Liver (tissue), 9 donors: Measurements from ENCODE around the gene RGS14. TPM values are rescaled to one million over a fixed set of nuclear protein-coding genes. Genes with fewer than 3 reads are reported as not detected.

Experiments
- DNase-seq: peaks from one replicate; pipeline ENCODE4 v3.0.0-alpha.2; 2017; ENCODE audit warnings: low spot score
- H3K27ac ChIP-seq, 2 donors: one replicate each; pipeline ENCODE4 v1.7.0; 2013; ENCODE audit warnings: inconsistent platforms in 2 of 2, low read length in 2 of 2, control low read depth in 1 of 2, low read depth in 1 of 2, mild to moderate bottlenecking in 1 of 2
- H3K27me3 ChIP-seq, 4 donors: one replicate each; pipeline versions ENCODE4 v1.6.1 to v1.7.0; 2013; ENCODE audit warnings: low read length in 3 of 4, inconsistent platforms in 1 of 4, mild to moderate bottlenecking in 1 of 4, moderate library complexity in 1 of 4; ENCODE audit not compliant: control insufficient read depth in 4 of 4, insufficient read depth in 4 of 4
- H3K36me3 ChIP-seq, 4 donors: one replicate each; pipeline versions ENCODE4 v1.6.1 to v1.7.0; 2013; ENCODE audit warnings: low read length in 3 of 4, mild to moderate bottlenecking in 3 of 4, low read depth in 1 of 4, moderate library complexity in 1 of 4; ENCODE audit not compliant: control insufficient read depth in 4 of 4, insufficient read depth in 3 of 4
- H3K4me1 ChIP-seq, 4 donors: one replicate each; pipeline versions ENCODE4 v1.6.1 to v1.7.0; 2013; ENCODE audit warnings: low read length in 3 of 4, mild to moderate bottlenecking in 3 of 4, moderate library complexity in 1 of 4; ENCODE audit not compliant: control insufficient read depth in 4 of 4, insufficient read depth in 4 of 4
- H3K4me3 ChIP-seq, 3 donors: one replicate each; pipeline versions ENCODE4 v1.6.1 to v1.7.0; 2013; ENCODE audit warnings: low read length in 3 of 3, control low read depth in 1 of 3, low read depth in 1 of 3, mild to moderate bottlenecking in 1 of 3
- H3K9ac ChIP-seq, 2 donors: one replicate each; pipeline ENCODE4 v1.7.0; 2013; ENCODE audit warnings: low read length in 2 of 2, mild to moderate bottlenecking in 2 of 2, moderate library complexity in 2 of 2, control low read depth in 1 of 2, low read depth in 1 of 2
- H3K9me3 ChIP-seq, 4 donors: one replicate each; pipeline versions ENCODE4 v1.6.1 to v1.7.0; 2013; ENCODE audit warnings: low read length in 3 of 4; ENCODE audit not compliant: control insufficient read depth in 4 of 4
- ATF3 ChIP-seq: IDR thresholded peaks from 2 replicates; pipeline ENCODE4 v1.6.1; 2016; ENCODE audit warnings: antibody characterized with exemption
- EGR1 ChIP-seq, 2 donors: IDR thresholded peaks; 2 replicates each; pipeline ENCODE4 v1.6.1; 2016 to 2018; ENCODE audit warnings: antibody characterized with exemption in 2 of 2, low read depth in 2 of 2
- FOXA1 ChIP-seq: IDR thresholded peaks from 2 replicates; pipeline ENCODE4 v1.6.1; 2016; ENCODE audit warnings: antibody characterized with exemption
- FOXA2 ChIP-seq: IDR thresholded peaks from 2 replicates; pipeline ENCODE4 v1.6.1; 2016; ENCODE audit warnings: antibody characterized with exemption
- GABPA ChIP-seq, 2 donors: IDR thresholded peaks in 1 of 2; conservative IDR thresholded peaks in 1 of 2; 2 replicates each; pipeline ENCODE4 v1.6.1; 2016; ENCODE audit warnings: antibody characterized with exemption in 2 of 2, mild to moderate bottlenecking in 1 of 2, moderate library complexity in 1 of 2
- HNF4A ChIP-seq, 2 donors: conservative IDR thresholded peaks; 2 replicates each; pipeline ENCODE4 v1.6.1; 2016; ENCODE audit warnings: antibody characterized with exemption in 2 of 2, mild to moderate bottlenecking in 2 of 2
- HNF4G ChIP-seq: IDR thresholded peaks from 2 replicates; pipeline ENCODE4 v1.6.1; 2016; ENCODE audit warnings: antibody characterized with exemption
- JUND ChIP-seq, 2 donors: IDR thresholded peaks; 2 replicates each; pipeline ENCODE4 v1.6.1; 2016; ENCODE audit warnings: antibody characterized with exemption in 2 of 2
- NR2F2 ChIP-seq: IDR thresholded peaks from 2 replicates; pipeline ENCODE4 v1.6.1; 2016; ENCODE audit warnings: antibody characterized with exemption
- RAD21 ChIP-seq, 2 donors: IDR thresholded peaks; 2 replicates each; pipeline ENCODE4 v1.6.1; 2016; ENCODE audit warnings: antibody characterized with exemption in 2 of 2, mild to moderate bottlenecking in 2 of 2
- RXRA ChIP-seq, 2 donors: IDR thresholded peaks; 2 replicates each; pipeline ENCODE4 v1.6.1; 2017 to 2018; ENCODE audit warnings: antibody characterized with exemption in 2 of 2, mild to moderate bottlenecking in 1 of 2
- SP1 ChIP-seq: IDR thresholded peaks from 2 replicates; pipeline ENCODE4 v1.6.1; 2018; ENCODE audit warnings: antibody characterized with exemption, mild to moderate bottlenecking
- TAF1 ChIP-seq: conservative IDR thresholded peaks from 2 replicates; pipeline ENCODE4 v1.6.1; 2016; ENCODE audit warnings: antibody characterized with exemption, mild to moderate bottlenecking
- YY1 ChIP-seq: IDR thresholded peaks from 2 replicates; pipeline ENCODE4 v1.6.1; 2016; ENCODE audit warnings: antibody characterized with exemption, mild to moderate bottlenecking
- WGBS: extraction: QIAGEN DNeasy Blood & Tissue Kit; methylation state at CpG from one replicate; pipeline ENCODE4 v1.1.7; 2013; 5-methylcytosine and 5-hydroxymethylcytosine counted together
- polyA plus RNA-seq, 2 donors: library from polyadenylated mRNA; stranded (reverse) in 1 of 2; unstranded in 1 of 2; fragments of 200-250 nt in 1 of 2; fragments of >200 nt in 1 of 2; fragmentation: Nextera tagmentation in 1 of 2; extraction: Ambion mirVana in 1 of 2; gene quantifications; one replicate each; pipeline versions ENCODE4 v1.2.1 to v1.2.3, GENCODE V29; 2013 to 2015
- total RNA-seq, 2 donors: library from RNA; depleted of rRNA; stranded (reverse); fragments of >200 nt; gene quantifications; one replicate each; pipeline ENCODE4 v1.2.3, GENCODE V29; 2014
- TF ChIP-seq, protein P1 (sequence below): IDR thresholded peaks from 2 replicates; pipeline ENCODE4 v1.6.1; 2016; ENCODE audit warnings: antibody characterized with exemption
- TF ChIP-seq, protein P2 (sequence below): IDR thresholded peaks from 2 replicates; pipeline ENCODE4 v1.6.1; 2016; ENCODE audit warnings: antibody characterized with exemption, mild to moderate bottlenecking
- TF ChIP-seq, protein P3 (sequence below): fragments of 150-350 bp; IDR thresholded peaks from 2 replicates; pipeline ENCODE4 v1.5.1; 2017; ENCODE audit warnings: improper control_type of control experiment, low read depth, low read length; ENCODE audit not compliant: missing input control
- donor health status: healthy.
- donor health status: healthy.
- donor health status: healthy.
- donor health status: healthy.
- donor health status: healthy.

RGS14 gene
- total and polyA plus RNA-seq, 4 donors: 10.2 to 53.8 (median 33.3) TPM

DNA sequence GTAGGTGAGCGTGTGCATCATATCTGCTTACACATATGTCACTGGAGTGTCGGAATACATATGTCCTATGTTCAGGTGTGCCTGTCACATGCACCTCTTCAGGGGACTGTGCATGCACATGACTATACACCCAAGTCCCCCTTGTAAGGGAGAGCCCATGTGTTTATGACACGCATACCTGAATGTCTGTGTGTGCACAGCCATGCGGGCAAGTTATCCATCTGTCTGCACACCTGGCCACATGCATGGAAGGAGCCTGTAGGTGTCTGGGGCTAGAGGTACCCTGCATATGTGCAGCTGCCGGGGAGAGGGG, 622 bp upstream of the RGS14 start:
- TF ChIP-seq NR2F2 (no peak), FOXA2 (no peak), HNF4G (no peak), JUND (IDR thresholded peaks at IDR 0.05) (no peak), YY1 (no peak), TAF1 (no peak), EGR1 (IDR thresholded peaks at IDR 0.05; ENCODE audit: low read depth in 2 of 2) (no peak), RXRA (IDR thresholded peaks at IDR 0.05) (no peak), FOXA1 (no peak), HNF4A (conservative IDR thresholded peaks at IDR 0.05) (no peak), GABPA (IDR thresholded peaks at IDR 0.05 in 1 of 2, conservative IDR thresholded peaks at IDR 0.05 in 1 of 2) (no peak), ATF3 (no peak)
- TF ChIP-seq, protein P1, sequence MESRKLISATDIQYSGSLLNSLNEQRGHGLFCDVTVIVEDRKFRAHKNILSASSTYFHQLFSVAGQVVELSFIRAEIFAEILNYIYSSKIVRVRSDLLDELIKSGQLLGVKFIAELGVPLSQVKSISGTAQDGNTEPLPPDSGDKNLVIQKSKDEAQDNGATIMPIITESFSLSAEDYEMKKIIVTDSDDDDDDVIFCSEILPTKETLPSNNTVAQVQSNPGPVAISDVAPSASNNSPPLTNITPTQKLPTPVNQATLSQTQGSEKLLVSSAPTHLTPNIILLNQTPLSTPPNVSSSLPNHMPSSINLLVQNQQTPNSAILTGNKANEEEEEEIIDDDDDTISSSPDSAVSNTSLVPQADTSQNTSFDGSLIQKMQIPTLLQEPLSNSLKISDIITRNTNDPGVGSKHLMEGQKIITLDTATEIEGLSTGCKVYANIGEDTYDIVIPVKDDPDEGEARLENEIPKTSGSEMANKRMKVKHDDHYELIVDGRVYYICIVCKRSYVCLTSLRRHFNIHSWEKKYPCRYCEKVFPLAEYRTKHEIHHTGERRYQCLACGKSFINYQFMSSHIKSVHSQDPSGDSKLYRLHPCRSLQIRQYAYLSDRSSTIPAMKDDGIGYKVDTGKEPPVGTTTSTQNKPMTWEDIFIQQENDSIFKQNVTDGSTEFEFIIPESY: no peak
- TF ChIP-seq, protein P2, sequence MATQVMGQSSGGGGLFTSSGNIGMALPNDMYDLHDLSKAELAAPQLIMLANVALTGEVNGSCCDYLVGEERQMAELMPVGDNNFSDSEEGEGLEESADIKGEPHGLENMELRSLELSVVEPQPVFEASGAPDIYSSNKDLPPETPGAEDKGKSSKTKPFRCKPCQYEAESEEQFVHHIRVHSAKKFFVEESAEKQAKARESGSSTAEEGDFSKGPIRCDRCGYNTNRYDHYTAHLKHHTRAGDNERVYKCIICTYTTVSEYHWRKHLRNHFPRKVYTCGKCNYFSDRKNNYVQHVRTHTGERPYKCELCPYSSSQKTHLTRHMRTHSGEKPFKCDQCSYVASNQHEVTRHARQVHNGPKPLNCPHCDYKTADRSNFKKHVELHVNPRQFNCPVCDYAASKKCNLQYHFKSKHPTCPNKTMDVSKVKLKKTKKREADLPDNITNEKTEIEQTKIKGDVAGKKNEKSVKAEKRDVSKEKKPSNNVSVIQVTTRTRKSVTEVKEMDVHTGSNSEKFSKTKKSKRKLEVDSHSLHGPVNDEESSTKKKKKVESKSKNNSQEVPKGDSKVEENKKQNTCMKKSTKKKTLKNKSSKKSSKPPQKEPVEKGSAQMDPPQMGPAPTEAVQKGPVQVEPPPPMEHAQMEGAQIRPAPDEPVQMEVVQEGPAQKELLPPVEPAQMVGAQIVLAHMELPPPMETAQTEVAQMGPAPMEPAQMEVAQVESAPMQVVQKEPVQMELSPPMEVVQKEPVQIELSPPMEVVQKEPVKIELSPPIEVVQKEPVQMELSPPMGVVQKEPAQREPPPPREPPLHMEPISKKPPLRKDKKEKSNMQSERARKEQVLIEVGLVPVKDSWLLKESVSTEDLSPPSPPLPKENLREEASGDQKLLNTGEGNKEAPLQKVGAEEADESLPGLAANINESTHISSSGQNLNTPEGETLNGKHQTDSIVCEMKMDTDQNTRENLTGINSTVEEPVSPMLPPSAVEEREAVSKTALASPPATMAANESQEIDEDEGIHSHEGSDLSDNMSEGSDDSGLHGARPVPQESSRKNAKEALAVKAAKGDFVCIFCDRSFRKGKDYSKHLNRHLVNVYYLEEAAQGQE: no peak
- TF ChIP-seq, protein P3, sequence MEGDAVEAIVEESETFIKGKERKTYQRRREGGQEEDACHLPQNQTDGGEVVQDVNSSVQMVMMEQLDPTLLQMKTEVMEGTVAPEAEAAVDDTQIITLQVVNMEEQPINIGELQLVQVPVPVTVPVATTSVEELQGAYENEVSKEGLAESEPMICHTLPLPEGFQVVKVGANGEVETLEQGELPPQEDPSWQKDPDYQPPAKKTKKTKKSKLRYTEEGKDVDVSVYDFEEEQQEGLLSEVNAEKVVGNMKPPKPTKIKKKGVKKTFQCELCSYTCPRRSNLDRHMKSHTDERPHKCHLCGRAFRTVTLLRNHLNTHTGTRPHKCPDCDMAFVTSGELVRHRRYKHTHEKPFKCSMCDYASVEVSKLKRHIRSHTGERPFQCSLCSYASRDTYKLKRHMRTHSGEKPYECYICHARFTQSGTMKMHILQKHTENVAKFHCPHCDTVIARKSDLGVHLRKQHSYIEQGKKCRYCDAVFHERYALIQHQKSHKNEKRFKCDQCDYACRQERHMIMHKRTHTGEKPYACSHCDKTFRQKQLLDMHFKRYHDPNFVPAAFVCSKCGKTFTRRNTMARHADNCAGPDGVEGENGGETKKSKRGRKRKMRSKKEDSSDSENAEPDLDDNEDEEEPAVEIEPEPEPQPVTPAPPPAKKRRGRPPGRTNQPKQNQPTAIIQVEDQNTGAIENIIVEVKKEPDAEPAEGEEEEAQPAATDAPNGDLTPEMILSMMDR: no peak
- WGBS: 80% methylated on average over 5 of the region's 5 CpGs
- no peaks in the 10 kb centered on the region for H3K36me3 ChIP-seq
- no peaks in the 10 kb centered on the region for H3K9me3 ChIP-seq
- peaks cover 21 to 76% (median 62%) of the 10 kb centered on the region in 4 donors for H3K4me1 ChIP-seq
- no peak for DNase-seq
- no peaks in the 10 kb centered on the region for H3K27me3 ChIP-seq
- H3K9ac ChIP-seq: no peak overlapping the region
- peak overlapping the region; percentile 77 to 92 for H3K27ac ChIP-seq
- peak overlapping the region in 2 of 3 donors; percentile 56 to 81 for H3K4me3 ChIP-seq

DNA sequence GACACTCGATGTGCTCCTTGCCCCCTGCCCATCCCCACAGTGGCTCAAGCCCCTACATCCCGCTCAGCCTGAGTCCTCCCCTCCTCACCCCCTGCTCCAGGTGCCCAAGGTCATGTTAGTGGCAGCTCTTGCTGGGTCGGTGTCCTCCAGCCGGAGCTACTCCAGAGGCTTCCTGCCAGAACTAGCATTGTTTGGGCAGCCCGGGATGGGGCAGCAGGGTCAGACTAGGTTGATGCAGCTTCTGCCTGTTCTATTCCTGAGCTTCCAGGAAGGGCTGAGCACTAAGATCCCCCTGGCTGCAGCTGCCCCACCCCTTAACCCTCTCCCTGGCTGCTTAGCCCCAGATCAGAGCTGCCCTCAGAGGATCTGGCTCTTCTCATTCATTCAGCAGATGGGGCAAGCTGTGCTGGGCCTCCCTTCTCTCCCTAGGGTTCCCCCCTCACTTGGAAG, 671 bp downstream of the RGS14 start:
- Histone ChIP-seq H3K27ac (peak overlapping the region; percentile 77 to 92), H3K27me3 (no peaks in the 10 kb centered on the region), H3K9me3 (no peaks in the 10 kb centered on the region), H3K36me3 (no peaks in the 10 kb centered on the region), H3K9ac (peak overlapping the region; percentile 32 to 48), H3K4me1 (peaks cover 24 to 81% (median 67%) of the 10 kb centered on the region in 4 donors), H3K4me3 (peak overlapping the region; percentile 56 to 81 (median 59))
- 10% methylated on average over 5 of the region's 5 CpGs for WGBS
- no peak for DNase-seq
- TF ChIP-seq YY1 (peak; percentile 62), FOXA2 (no peak), TAF1 (no peak), FOXA1 (no peak), NR2F2 (no peak), HNF4A (conservative IDR thresholded peaks at IDR 0.05) (peak; percentile 67 to 71), GABPA (IDR thresholded peaks at IDR 0.05 in 1 of 2, conservative IDR thresholded peaks at IDR 0.05 in 1 of 2) (no peak), RAD21 (IDR thresholded peaks at IDR 0.05) (peak; percentile 18 to 37), ATF3 (no peak), SP1 (peak; percentile 74)
- TF ChIP-seq, protein P3: no peak
- TF ChIP-seq, protein P1: no peak
